T-helper 17 cell (primary cell): ENCODE data around the gene DTNB. TPM values are rescaled to one million over a fixed set of nuclear protein-coding genes. Genes with fewer than 3 reads are reported as not detected.
"Not testable (repeated sequence)": the region's sequence is repeated elsewhere in the genome, so short reads cannot be mapped to it uniquely, and the experiment has no call there.

Source experiments
- ATAC-seq: fragments of 150-1000 bp; cut with Tn5 transposase; 2 replicates; pipeline ENCODE4 v1.10.0; 2021; ENCODE audit warnings: mild to moderate bottlenecking, moderate library complexity
- DNase-seq, 3 donors: peaks; one replicate each; pipeline versions ENCODE4 v3.0.0 to v3.0.0-alpha.2; 2020 to 2021
- H3K9me3 ChIP-seq: one replicate; pipeline ENCODE4 v1.7.0; 2013; ENCODE audit warnings: low read length, mild to moderate bottlenecking; ENCODE audit not compliant: control insufficient read depth, poor library complexity, severe bottlenecking
- H3K27ac Mint-ChIP-seq: one replicate; pipeline ENCODE4 v1.8.0; 2022; ENCODE audit warnings: mild to moderate bottlenecking, moderate library complexity, mixed read lengths
- H3K27me3 Mint-ChIP-seq: one replicate; pipeline ENCODE4 v1.8.0; 2022; ENCODE audit warnings: mixed read lengths
- H3K36me3 Mint-ChIP-seq: one replicate; pipeline ENCODE4 v1.8.0; 2022; ENCODE audit warnings: low read depth, mixed read lengths
- H3K4me1 Mint-ChIP-seq: one replicate; pipeline ENCODE4 v1.8.0; 2022; ENCODE audit warnings: mild to moderate bottlenecking, mixed read lengths
- H3K4me3 Mint-ChIP-seq: one replicate; pipeline ENCODE4 v1.8.0; 2022; ENCODE audit warnings: mild to moderate bottlenecking, moderate library complexity, mixed read lengths
- total RNA-seq, 4 donors: library from RNA in 2 of 4; stranded (reverse) in 2 of 4; gene quantifications; one replicate each; pipeline ENCODE4 v1.2.3 and lab custom pipeline; 2022 to 2026

The DTNB gene
- total RNA-seq, 2 donors from 2014 or later, result 32.3 to 36.3 TPM

DNA sequence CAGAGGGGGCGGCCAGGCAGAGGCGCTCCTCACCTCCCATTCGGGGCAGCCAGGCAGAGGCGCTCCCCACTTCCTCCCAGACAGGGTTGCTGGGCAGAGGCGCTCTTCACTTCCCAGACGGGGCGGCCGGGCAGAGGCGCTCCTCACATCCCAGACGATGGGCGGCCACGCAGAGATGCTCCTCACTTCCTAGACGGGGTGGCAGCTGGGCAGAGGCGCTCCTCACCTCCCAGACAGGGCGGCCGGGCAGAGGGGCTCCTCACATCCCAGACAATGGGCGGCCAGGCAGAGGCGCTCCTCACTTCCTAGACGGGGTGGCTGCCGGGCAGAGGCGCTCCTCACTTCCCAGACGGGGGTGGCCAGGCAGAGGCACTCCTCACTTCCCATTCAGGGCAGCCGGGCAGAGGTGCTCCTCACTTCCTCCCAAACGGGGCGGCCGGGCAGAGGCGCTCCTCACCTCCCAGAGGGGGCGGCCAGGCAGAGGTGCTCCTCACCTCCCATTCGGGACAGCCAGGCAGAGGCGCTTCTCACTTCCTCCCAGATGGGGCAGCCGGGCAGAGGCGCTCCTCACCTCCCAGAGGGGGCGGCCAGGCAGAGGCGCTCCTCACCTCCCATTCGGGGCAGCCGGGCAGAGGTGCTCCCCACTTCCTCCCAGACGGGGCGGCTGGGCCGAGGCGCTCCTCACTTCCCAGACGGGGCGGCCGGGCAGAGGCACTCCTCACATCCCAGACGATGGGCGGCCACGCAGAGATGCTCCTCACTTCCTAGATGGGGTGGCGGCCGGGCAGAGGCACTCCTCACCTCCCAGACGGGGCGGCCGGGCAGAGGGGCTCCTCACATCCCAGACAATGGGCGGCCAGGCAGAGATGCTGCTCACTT is 137.7 kb downstream of the DTNB start:
- not testable (repeated sequence) for H3K36me3 Mint-ChIP-seq, H3K4me1 Mint-ChIP-seq, ATAC-seq, DNase-seq, H3K27ac Mint-ChIP-seq, H3K27me3 Mint-ChIP-seq, H3K4me3 Mint-ChIP-seq, H3K9me3 ChIP-seq

DNA sequence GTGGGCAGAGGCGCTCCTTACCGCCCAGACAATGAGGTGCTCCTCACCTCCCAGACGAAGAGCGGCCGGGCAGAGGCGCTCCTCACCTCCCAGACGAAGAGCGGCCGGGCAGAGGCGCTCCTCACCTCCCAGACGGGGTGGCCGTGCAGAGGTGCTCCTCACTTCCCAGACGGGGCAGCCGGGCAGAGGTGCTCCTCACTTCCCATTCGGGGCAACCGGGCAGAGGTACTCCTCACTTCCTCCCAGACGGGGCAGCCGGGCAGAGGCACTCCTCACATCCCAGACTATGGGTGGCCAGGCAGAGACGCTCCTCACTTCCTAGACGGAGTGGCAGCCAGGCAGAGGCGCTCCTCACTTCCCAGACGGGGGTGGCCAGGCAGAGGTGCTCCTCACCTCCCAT is 138.4 kb downstream of the DTNB start:
- not testable (repeated sequence) for H3K27me3 Mint-ChIP-seq, H3K4me1 Mint-ChIP-seq, H3K9me3 ChIP-seq, H3K36me3 Mint-ChIP-seq, ATAC-seq, H3K27ac Mint-ChIP-seq, DNase-seq, H3K4me3 Mint-ChIP-seq

DNA sequence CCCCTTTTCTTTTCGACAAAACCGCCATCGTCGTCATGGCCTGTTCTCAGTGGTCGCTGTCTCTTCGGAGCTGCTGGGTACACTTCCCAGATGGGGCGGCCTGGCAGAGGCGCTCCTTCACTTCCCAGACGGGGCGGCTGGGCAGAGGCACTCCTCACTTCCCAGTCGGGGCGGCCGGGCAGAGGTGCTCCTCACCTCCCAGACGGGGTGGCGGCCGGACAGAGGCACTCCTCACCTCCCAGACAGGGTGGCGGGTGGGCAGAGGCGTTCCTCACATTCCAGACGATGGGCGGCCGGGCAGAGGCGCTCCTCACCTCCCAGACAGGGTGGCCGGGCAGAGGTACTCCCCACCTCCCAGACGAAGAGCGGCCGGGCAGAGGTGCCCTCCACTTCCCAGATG is 138.9 kb downstream of the DTNB start:
- DNase-seq (no peak), ATAC-seq (no peak)
- H3K9me3 ChIP-seq, result no peaks in the 10 kb centered on the region
- peaks cover 9% of the 10 kb centered on the region for H3K4me1 Mint-ChIP-seq
- no peak overlapping the region for H3K27ac Mint-ChIP-seq
- H3K27me3 Mint-ChIP-seq, result no peaks in the 10 kb centered on the region
- no peak overlapping the region for H3K4me3 Mint-ChIP-seq
- H3K36me3 Mint-ChIP-seq, result peaks cover 3% of the 10 kb centered on the region

DNA sequence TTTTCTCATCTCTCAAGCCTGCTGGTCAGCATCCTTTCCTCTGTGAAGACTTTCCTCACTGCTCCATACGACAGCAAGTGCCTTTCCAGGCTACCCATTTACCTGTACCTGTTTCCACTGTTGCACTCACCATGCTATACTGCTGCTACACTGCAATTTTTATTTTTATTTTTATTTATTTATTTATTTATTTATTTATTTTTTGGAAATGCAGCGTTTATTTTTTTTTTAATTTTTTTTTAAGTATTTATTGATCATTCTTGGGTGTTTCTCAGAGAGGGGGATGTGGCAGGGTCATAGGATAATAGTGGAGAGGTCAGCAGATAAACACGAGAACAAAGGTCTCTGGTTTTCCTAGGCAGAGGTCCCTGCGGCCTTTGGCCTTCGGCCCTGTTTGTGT is 139.6 kb downstream of the DTNB start:
- not testable (repeated sequence) for H3K9me3 ChIP-seq, H3K4me3 Mint-ChIP-seq, H3K27ac Mint-ChIP-seq, H3K27me3 Mint-ChIP-seq, ATAC-seq, H3K36me3 Mint-ChIP-seq, DNase-seq
- peaks cover 12% of the 10 kb centered on the region for H3K4me1 Mint-ChIP-seq

DNA sequence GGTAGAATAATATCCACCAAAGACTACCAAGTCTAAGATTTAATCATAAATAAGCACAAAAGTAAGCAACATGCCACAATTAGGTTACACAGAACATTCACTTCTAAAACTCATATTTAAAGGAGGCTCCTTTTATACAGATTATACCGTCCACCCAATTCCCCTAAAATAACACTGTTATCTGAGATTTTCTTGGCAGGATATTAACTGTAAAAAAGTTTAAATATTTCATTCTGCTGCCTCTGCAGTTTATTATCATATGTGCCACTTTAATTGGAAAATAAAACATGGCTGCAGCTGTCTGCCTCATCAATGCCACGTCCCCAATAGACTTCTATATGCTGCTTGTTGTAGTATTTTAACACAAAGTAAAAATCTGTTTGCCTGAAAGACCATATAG is 140.9 kb downstream of the DTNB start:
- Mint-ChIP-seq H3K27me3 (no peaks in the 10 kb centered on the region), H3K4me1 (peaks cover 12% of the 10 kb centered on the region), H3K27ac (no peak overlapping the region), H3K36me3 (peaks cover 9% of the 10 kb centered on the region), H3K4me3 (no peak overlapping the region)
- DNase-seq, result no peak
- no peaks in the 10 kb centered on the region for H3K9me3 ChIP-seq
- ATAC-seq, result no peak

DNA sequence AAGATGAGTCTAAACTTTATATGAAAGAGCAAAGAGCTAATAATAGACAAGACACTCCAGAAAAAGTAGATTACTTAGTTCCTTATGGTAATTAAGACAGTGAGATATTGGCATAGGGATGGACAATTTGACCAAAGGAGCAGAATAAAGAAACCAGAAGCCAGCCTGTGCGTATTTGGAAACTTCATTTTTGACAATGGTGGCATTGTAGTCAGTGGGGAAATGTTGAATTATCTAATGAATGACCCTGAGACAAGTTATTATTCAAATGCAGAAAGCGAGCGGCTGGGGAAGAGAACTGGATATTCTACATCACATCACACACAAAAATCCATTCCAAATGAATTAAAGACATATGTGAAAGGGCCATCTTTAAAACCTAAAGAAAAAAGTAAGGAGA is 144.3 kb downstream of the DTNB start:
- Mint-ChIP-seq H3K4me3 (no peak overlapping the region), H3K36me3 (peaks cover 9% of the 10 kb centered on the region), H3K27me3 (no peaks in the 10 kb centered on the region), H3K27ac (no peak overlapping the region), H3K4me1 (peaks cover 12% of the 10 kb centered on the region)
- no peak for DNase-seq
- no peak for ATAC-seq
- H3K9me3 ChIP-seq, result no peaks in the 10 kb centered on the region

DNA sequence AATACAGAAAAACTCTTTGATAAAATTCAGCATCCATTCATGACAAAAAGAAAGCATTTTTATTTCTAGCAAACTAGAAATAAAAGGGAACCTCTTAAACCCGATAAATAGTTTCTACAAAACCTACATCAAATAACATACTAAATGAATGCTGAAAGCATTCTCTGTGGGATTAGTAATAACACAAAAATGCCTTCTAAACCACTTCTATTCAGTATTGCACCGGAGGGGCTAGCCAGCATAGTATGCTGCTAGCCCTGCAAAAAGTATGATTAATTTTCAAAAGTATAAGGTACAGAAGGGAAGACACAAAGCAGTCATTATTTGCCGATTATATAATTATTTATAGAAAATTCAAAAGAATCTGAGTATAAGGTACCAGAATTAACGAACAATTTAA is 145.2 kb downstream of the DTNB start:
- DNase-seq, result no peak
- no peaks in the 10 kb centered on the region for H3K9me3 ChIP-seq
- no peak for ATAC-seq
- Mint-ChIP-seq H3K4me3 (no peak overlapping the region), H3K4me1 (peaks cover 8% of the 10 kb centered on the region), H3K27me3 (no peaks in the 10 kb centered on the region), H3K27ac (peak overlapping the region; percentile 77), H3K36me3 (peaks cover 9% of the 10 kb centered on the region)

DNA sequence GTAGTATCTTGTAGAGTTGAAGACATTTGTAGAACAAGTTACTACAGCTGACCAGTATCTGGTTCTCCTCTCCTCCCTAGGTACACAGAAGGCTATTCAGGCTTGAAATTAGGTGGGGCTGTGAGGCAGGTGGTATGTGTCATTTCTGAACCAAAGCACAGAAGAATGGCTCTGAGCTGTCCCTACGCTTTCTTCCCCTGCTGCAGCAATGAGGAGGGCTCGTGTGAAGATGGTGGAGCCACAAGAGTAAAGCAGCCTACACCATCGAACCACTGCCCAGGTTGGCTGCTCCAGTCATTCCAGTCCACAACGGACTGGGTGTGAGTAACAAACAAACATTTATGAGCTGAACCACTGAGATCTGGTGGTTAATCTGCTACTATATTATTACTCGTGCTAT is 148.9 kb downstream of the DTNB start:
- H3K27ac Mint-ChIP-seq, result peak overlapping the region; percentile 16
- H3K9me3 ChIP-seq, result no peaks in the 10 kb centered on the region
- no peak for DNase-seq
- peaks cover 9% of the 10 kb centered on the region for H3K4me1 Mint-ChIP-seq
- no peak for ATAC-seq
- no peak overlapping the region for H3K4me3 Mint-ChIP-seq
- H3K27me3 Mint-ChIP-seq, result no peaks in the 10 kb centered on the region
- H3K36me3 Mint-ChIP-seq, result peaks cover 6% of the 10 kb centered on the region

DNA sequence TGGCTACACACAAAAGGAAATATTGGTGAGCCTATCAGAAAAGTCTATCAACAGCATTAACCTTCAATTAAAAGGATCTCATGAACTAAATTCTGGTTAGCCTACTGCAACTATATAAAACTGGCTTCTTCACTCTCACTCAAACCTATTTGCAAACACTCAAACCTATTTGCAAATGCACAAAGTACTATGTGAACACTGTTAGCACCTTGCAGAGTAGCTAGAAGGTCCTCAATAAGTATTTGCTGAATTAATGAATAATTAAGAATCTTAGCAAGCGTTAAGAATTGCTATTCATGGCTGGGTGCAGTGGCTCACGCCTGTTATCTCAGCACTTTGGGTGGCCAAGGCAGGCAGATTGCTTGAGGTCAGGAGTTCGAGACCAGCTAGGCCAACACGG is 150.3 kb downstream of the DTNB start:
- Mint-ChIP-seq H3K27ac (peak overlapping the region; percentile 77), H3K4me1 (peaks cover 6% of the 10 kb centered on the region), H3K4me3 (no peak overlapping the region), H3K27me3 (no peaks in the 10 kb centered on the region), H3K36me3 (peaks cover 4% of the 10 kb centered on the region)
- ATAC-seq (no peak), DNase-seq (no peak)
- H3K9me3 ChIP-seq, result no peaks in the 10 kb centered on the region

DNA sequence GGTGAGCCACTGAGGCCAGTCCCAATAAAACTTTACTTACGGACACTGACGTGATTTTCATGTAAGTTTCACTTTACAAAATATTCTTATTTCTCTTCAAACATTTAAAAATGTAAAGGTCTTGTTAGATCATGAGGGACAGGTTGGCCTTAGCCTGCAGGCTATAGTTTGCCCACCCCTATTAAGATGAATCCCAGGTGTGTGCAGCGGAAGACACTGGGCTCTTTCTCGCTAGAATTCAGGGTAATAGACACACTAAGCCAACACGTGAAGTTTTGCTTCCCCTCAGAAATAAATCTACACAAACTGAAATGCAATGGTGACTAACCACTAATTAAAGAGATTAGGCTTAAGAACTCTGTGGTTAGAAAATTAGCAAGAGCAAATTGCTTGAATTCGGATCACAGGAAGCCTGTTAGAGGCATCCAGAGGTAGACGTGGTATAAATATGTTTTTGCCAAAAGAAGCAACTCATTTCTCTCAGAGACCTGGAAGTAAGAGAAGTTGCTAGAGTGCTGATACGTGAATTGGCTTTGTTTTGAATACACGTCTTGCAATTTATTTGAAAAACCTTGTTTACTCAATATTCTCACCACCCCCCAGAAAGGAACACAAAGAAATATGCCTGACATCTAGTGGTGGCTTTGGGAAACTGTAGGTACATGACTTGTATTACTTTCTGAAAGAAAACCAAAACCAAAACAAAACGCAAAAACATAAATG is 151.6 kb downstream of the DTNB start:
- H3K4me3 Mint-ChIP-seq, result peak overlapping the region; percentile 67
- ATAC-seq (peak; percentile 99), DNase-seq (no peak)
- peaks cover 4% of the 10 kb centered on the region for H3K36me3 Mint-ChIP-seq
- no peaks in the 10 kb centered on the region for H3K9me3 ChIP-seq
- peak overlapping the region; percentile 77 for H3K27ac Mint-ChIP-seq
- no peaks in the 10 kb centered on the region for H3K27me3 Mint-ChIP-seq
- peaks cover 10% of the 10 kb centered on the region for H3K4me1 Mint-ChIP-seq

DNA sequence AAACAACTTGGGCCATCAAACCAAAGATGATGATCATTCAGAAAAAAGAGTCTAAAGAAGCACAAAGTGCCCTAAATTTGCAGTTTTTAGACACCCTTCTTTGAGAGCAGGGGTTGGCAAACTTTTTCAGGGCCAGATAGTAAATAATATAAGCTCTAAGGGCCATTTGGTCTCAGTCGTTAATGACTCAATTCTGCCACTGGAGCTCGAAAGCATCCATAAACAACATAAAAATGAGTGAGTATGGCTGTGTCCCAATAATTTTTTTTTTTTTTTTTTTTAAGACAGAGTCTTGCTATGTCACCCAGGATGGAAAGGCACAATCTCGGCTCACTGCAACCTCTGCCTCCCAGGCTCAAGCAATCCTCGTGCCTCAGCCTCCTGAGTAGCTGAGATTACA is 152.3 kb downstream of the DTNB start:
- H3K4me3 Mint-ChIP-seq, result no peak overlapping the region
- peaks cover 10% of the 10 kb centered on the region for H3K4me1 Mint-ChIP-seq
- no peak overlapping the region for H3K27ac Mint-ChIP-seq
- DNase-seq (no peak), ATAC-seq (no peak)
- H3K27me3 Mint-ChIP-seq, result no peaks in the 10 kb centered on the region
- peaks cover 4% of the 10 kb centered on the region for H3K36me3 Mint-ChIP-seq
- no peaks in the 10 kb centered on the region for H3K9me3 ChIP-seq

DNA sequence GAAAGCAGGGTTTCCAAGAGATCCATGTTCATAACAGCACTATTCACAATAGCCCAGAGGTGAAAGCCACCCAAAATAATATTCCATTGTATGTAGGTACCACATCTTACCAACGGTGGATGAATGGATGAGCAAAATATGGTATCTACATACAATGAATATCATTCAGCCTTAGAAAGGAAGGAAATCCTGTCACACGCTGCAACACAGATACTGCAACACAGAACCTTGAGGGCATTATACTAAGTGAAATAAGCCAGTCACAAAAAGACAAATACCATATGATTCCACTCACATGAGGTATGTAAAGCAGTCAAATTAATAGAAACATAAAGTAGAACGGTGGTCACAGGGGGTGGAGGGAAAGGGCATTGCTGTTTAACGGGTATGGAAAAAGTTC is 155.7 kb downstream of the DTNB start:
- Mint-ChIP-seq H3K4me1 (peaks cover 11% of the 10 kb centered on the region), H3K4me3 (no peak overlapping the region), H3K27me3 (no peaks in the 10 kb centered on the region), H3K27ac (no peak overlapping the region), H3K36me3 (peaks cover 9% of the 10 kb centered on the region)
- ATAC-seq (no peak), DNase-seq (no peak)
- no peaks in the 10 kb centered on the region for H3K9me3 ChIP-seq

DNA sequence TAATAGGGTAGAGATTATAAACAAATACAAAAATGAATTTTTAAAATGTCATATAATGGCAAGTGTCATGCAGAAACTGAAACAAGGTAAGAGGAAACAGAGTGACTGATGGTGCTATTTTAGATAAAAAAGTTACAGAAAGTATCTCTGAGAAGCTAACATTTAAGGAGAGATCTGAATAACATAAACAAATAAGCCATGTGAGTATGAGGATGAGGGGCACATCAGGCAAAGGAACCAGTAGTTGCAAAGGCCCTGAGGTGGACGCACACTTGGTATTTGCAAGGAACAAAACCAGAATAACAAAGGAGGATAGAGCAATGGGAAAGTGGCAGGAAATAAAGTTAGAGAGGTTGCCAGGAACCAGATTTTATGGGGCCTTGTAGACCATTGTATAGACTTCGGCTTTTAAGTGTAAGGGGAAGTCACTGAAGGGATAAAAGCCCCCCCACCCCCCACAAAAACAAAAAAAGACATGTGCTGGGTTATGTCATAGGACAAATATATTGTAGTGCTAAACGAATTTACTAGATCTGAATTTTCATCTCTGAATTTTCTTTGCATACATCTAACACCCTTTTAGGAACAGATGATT is 159.2 kb downstream of the DTNB start:
- ATAC-seq, result no peak

More for the DNA sequence above, 159.2 kb downstream of the DTNB start:
- Mint-ChIP-seq H3K36me3 (peaks cover 11% of the 10 kb centered on the region), H3K27ac (no peak overlapping the region), H3K4me1 (peaks cover 6% of the 10 kb centered on the region), H3K4me3 (no peak overlapping the region), H3K27me3 (no peaks in the 10 kb centered on the region)
- H3K9me3 ChIP-seq, result no peaks in the 10 kb centered on the region
- DNase-seq, result no peak
